K562 (cell line): ENCODE results near the gene SAP30BP. TPM values are rescaled to one million over a fixed set of nuclear protein-coding genes. Genes with fewer than 3 reads are reported as not detected.
A peak's percentile ranks its signal among the peaks of the same experiment; 100 is the strongest.

Experiments used
- ATAC-seq: fragments of 200-7000 bp; cut with Tn5 transposase; 3 replicates; pipeline ENCODE4 v1.9.1; 2020; ENCODE audit warnings: moderate library complexity
- BruUV-seq: library from RNA; stranded (reverse); fragments of 400-500 nt; replicated peaks from 2 replicates; lab custom pipeline; 2021; lab: Mats Ljungman, UMichigan
- CTCF ChIA-PET: fragments of 300-600 bp; formaldehyde crosslinking; extraction: SDS; loops from one replicate; lab custom pipeline; 2021; ENCODE audit warnings: low intra/inter-chr PET ratio; lab: Yijun Ruan, JAX
- POLR2A ChIA-PET: fragments of 300-600, 350-650 bp; sonication (Branson Sonifier 250); formaldehyde crosslinking; extraction: SDS; loops from one replicate; lab custom pipeline; 2021; ENCODE audit warnings: antibody characterized with exemption, inconsistent platforms; lab: Yijun Ruan, JAX
- DNase-seq, 4 experiments: peaks; one replicate each; pipeline versions ENCODE4 v3.0.0 to v3.0.0-alpha.2; 2011 to 2018; ENCODE audit warnings: low spot score in 3 of 4, mixed read lengths in 3 of 4; ENCODE audit errors: extremely low read depth in 1 of 4
- FAIRE-seq: peaks from 2 replicates; lab custom pipeline; 2011; peaks lifted over from hg19 to GRCh38; lab: Jason Lieb, UNC
- H2AFZ ChIP-seq: 2 replicates; pipeline ENCODE4 v1.6.0; 2011; ENCODE audit warnings: low read depth, low read length, control low read depth, inconsistent platforms
- H3K27ac ChIP-seq: fragments of 200-600 bp; 3 replicates; pipeline ENCODE4 v1.8.0; 2011; ENCODE audit warnings: low read depth, mild to moderate bottlenecking, control low read depth, inconsistent platforms, low read length, moderate library complexity, mixed read lengths; ENCODE audit errors: extremely low read depth
- H3K27me3 ChIP-seq, 2 experiments: fragments of 300-600 bp in 1 of 2; 2 replicates in 1 of 2; 3 replicates in 1 of 2; pipeline versions ENCODE4 v1.6.0 to v1.8.0; 2011; ENCODE audit warnings: inconsistent platforms in 2 of 2, low read length in 2 of 2, mild to moderate bottlenecking in 1 of 2, mixed read lengths in 1 of 2, moderate library complexity in 1 of 2; ENCODE audit not compliant: control insufficient read depth in 2 of 2, insufficient read depth in 2 of 2
- H3K36me3 ChIP-seq: fragments of 300-600 bp; 3 replicates; pipeline ENCODE4 v1.8.0; 2011; ENCODE audit warnings: mild to moderate bottlenecking, low read length, inconsistent platforms; ENCODE audit not compliant: control insufficient read depth, insufficient read depth
- H3K4me1 ChIP-seq, 2 experiments: fragments of 200-600 bp in 1 of 2; replicated peaks in 1 of 2; 2 replicates in 1 of 2; 3 replicates in 1 of 2; pipeline versions ENCODE4 v1.5.1 to v1.8.0; 2011; ENCODE audit warnings: inconsistent platforms in 2 of 2, low read length in 2 of 2, mild to moderate bottlenecking in 1 of 2, mixed read lengths in 1 of 2, moderate library complexity in 1 of 2; ENCODE audit not compliant: control insufficient read depth in 2 of 2, insufficient read depth in 2 of 2
- H3K4me2 ChIP-seq: 2 replicates; pipeline ENCODE4 v1.6.1; 2011; ENCODE audit warnings: low read length, control low read depth, inconsistent platforms, mixed read lengths; ENCODE audit not compliant: insufficient read depth
- H3K4me3 ChIP-seq: fragments of 200-600 bp; sonication (generic), shearing (Covaris generic); 2 replicates; pipeline ENCODE4 v1.5.1; 2016; ENCODE audit warnings: control low read depth, inconsistent platforms
- H3K79me2 ChIP-seq: fragments of 200-600 bp; 3 replicates; pipeline ENCODE4 v1.8.0; 2011; ENCODE audit warnings: low read length, inconsistent platforms; ENCODE audit not compliant: control insufficient read depth, insufficient read depth
- H3K9ac ChIP-seq, 2 experiments: 2 replicates each; pipeline versions ENCODE4 v1.6.0 to v1.6.1; 2011; ENCODE audit warnings: low read depth in 2 of 2, low read length in 2 of 2, control low read depth in 1 of 2, inconsistent platforms in 1 of 2, mild to moderate bottlenecking in 1 of 2, mixed read lengths in 1 of 2; ENCODE audit not compliant: insufficient read depth in 1 of 2
- H3K9me1 ChIP-seq: one replicate; pipeline ENCODE4 v1.6.0; 2011; ENCODE audit warnings: inconsistent platforms, mild to moderate bottlenecking, low read length, moderate library complexity; ENCODE audit not compliant: control insufficient read depth, insufficient read depth
- H3K9me3 ChIP-seq: replicated peaks from 2 replicates; pipeline ENCODE4 v1.5.1; 2011; ENCODE audit warnings: low read depth, low read length, inconsistent platforms; ENCODE audit not compliant: control insufficient read depth, insufficient read depth
- H4K20me1 ChIP-seq: replicated peaks from 2 replicates; pipeline ENCODE4 v1.6.1; 2011; ENCODE audit warnings: low read length, inconsistent platforms, mixed read lengths; ENCODE audit not compliant: control insufficient read depth, insufficient read depth
- CAMTA2 ChIP-seq: fragments of 250-450 bp; sonication (Bioruptor Pico); conservative IDR thresholded peaks from 2 replicates; pipeline ENCODE4 v1.5.1; 2022
- HDAC2 ChIP-seq: fragments of 450-650 bp; IDR thresholded peaks from 2 replicates; pipeline ENCODE4 v1.6.1; 2016; ENCODE audit warnings: mild to moderate bottlenecking
- ID3 ChIP-seq, 2 experiments: fragments of 250-450 bp in 1 of 2; fragments of 450-650 bp in 1 of 2; sonication (Bioruptor Pico) in 1 of 2; IDR thresholded peaks; 2 replicates each; pipeline versions ENCODE4 v1.6.1 to v1.8.0; 2016 to 2021; ENCODE audit warnings: mild to moderate bottlenecking in 2 of 2, moderate library complexity in 2 of 2, missing compliant biosample characterization in 1 of 2, missing genetic modification characterization in 1 of 2
- NCOA1 ChIP-seq: fragments of 450-650 bp; IDR thresholded peaks from 2 replicates; pipeline ENCODE4 v1.6.1; 2016; ENCODE audit warnings: low read depth
- NCOR1 ChIP-seq: fragments of 450-650 bp; IDR thresholded peaks from 2 replicates; pipeline ENCODE4 v1.6.1; 2016; ENCODE audit warnings: mild to moderate bottlenecking, moderate library complexity
- NFE2 ChIP-seq: IDR thresholded peaks from 2 replicates; pipeline ENCODE4 v1.6.1; 2014; ENCODE audit warnings: antibody characterized with exemption, low read depth
- NFRKB ChIP-seq: fragments of 450-650 bp; IDR thresholded peaks from 2 replicates; pipeline ENCODE4 v1.6.1; 2016; ENCODE audit warnings: low read depth
- NR2C1 ChIP-seq, 2 experiments: fragments of 450-650 bp; IDR thresholded peaks; 2 replicates each; pipeline ENCODE4 v1.6.1; 2017; ENCODE audit warnings: mild to moderate bottlenecking in 2 of 2, antibody characterized with exemption in 1 of 2, inconsistent platforms in 1 of 2, missing compliant biosample characterization in 1 of 2, missing genetic modification characterization in 1 of 2
- RBM25 ChIP-seq: fragments of 200-400 bp; formaldehyde crosslinking; IDR thresholded peaks from 2 replicates; pipeline ENCODE4 v1.6.1; 2018; ENCODE audit warnings: low read length, low read depth, moderate library complexity; ENCODE audit not compliant: severe bottlenecking
- RHOXF2B ChIP-seq: fragments of 250-450 bp; sonication (Bioruptor Pico); conservative IDR thresholded peaks from 2 replicates; pipeline ENCODE4 v1.5.1; 2021
- SAFB2 ChIP-seq: fragments of 200-400 bp; formaldehyde crosslinking; IDR thresholded peaks from 2 replicates; pipeline ENCODE4 v1.6.1; 2018; ENCODE audit warnings: borderline replicate concordance, low read length, low read depth, moderate library complexity; ENCODE audit not compliant: severe bottlenecking
- ZNF384 ChIP-seq: IDR thresholded peaks from 2 replicates; pipeline ENCODE4 v1.6.1; 2012; ENCODE audit warnings: low read depth, low read length, improper control_type of control experiment
- ZNF444 ChIP-seq: fragments of 250-450 bp; sonication (Bioruptor Pico); IDR thresholded peaks from 2 replicates; pipeline ENCODE4 v1.4.0; 2020; ENCODE audit warnings: mild to moderate bottlenecking, moderate library complexity
- ZNF57 ChIP-seq: fragments of 450-650 bp; formaldehyde crosslinking; IDR thresholded peaks from 2 replicates; pipeline ENCODE4 v1.4.0; 2020; ENCODE audit warnings: mild to moderate bottlenecking, moderate library complexity
- ZNF830 ChIP-seq: fragments of 250-450 bp; sonication (Bioruptor Pico); IDR thresholded peaks from 2 replicates; pipeline ENCODE4 v1.5.0; 2021; ENCODE audit warnings: mild to moderate bottlenecking
- WGBS: fragments of 100-300 bp; shearing (Covaris generic); methylation state at CpG from one replicate; pipeline ENCODE4 v1.1.6; 2016; ENCODE audit warnings: low coverage, mixed read lengths; ENCODE audit not compliant: insufficient coverage; ENCODE audit errors: missing lambda C conversion rate; 5-methylcytosine and 5-hydroxymethylcytosine counted together
- in situ Hi-C: fragments of 300-500 bp; cut with MboI; formaldehyde crosslinking; loops from 4 replicates; pipeline ENCODE4 v1.15.0; 2018; ENCODE audit warnings: inconsistent platforms, mixed read lengths
- intact Hi-C: fragments of 100-400 bp; cut with micrococcal nuclease; formaldehyde crosslinking; loops from 2 replicates; pipeline ENCODE4 v1.14.2; 2022
- polyA plus RNA-seq, 8 experiments: library from polyadenylated mRNA; depleted of rRNA in 4 of 8; stranded (reverse) in 5 of 8; unstranded in 3 of 8; fragments of >200 nt; fragmentation: Nextera tagmentation in 2 of 8; fragmentation: Illumina TruSeq in 1 of 8; extraction: Ambion mirVana in 2 of 8; extraction: Trizol in 1 of 8; gene quantifications; 2 replicates each; pipeline versions ENCODE4 v1.2.1 to v1.2.3, GENCODE V29; 2011 to 2014; ENCODE audit warnings: inconsistent platforms in 1 of 8, missing spikeins in 1 of 8
- total RNA-seq, 7 experiments: library from RNA; depleted of rRNA in 6 of 7; stranded (reverse); fragments of >200 nt in 6 of 7; fragmentation: Illumina TruSeq in 2 of 7; extraction: Trizol in 2 of 7; gene quantifications; 2 replicates each; pipeline versions ENCODE4 v1.2.1 to v1.2.3, GENCODE V29; 2011 to 2021; ENCODE audit warnings: low replicate concordance in 1 of 7

SAP30BP gene
- total and polyA plus RNA-seq, 9 of the 15 experiments (the other 6 are each of a cell fraction or from before 2014, with no cell fraction given) = 45.3 to 154 (median 71.7) TPM

- ChIA-PET CTCF (interaction anchor here (0.6 to 1.7 kb wide), 2 partner anchors 19 to 389 kb away, joined by 3 to 10 read pairs; partner anchors contain the start of gene SMIM5), POLR2A (interaction anchor here (0.6 to 2.3 kb wide), 4 partner anchors 11 to 54 kb away, joined by 3 to 12 read pairs (median 4); partner anchors contain the start of genes RECQL5 and SAP30BP)
- FAIRE-seq (no peak), DNase-seq (no peak), ATAC-seq (no peak)
- H3K79me2 ChIP-seq = no peaks in the 10 kb centered on the region
- H4K20me1 ChIP-seq = peaks cover 6% of the 10 kb centered on the region
- no peaks in the 10 kb centered on the region for H3K9me3 ChIP-seq
- H3K27me3 ChIP-seq = no peaks in the 10 kb centered on the region
- H3K9me1 ChIP-seq = no peaks in the 10 kb centered on the region
- H3K9ac ChIP-seq = peak overlapping the region in 1 of 2 experiments; percentile 48; a peak in 1 of 4 replicates
- no peaks in the 10 kb centered on the region for H3K4me1 ChIP-seq
- in situ Hi-C loops (no loop called here), intact Hi-C loops (no loop called here)
- BruUV-seq = no TSS peak
- peaks cover 52% of the 10 kb centered on the region for H3K36me3 ChIP-seq
- TF ChIP-seq HDAC2 (no peak), ZNF444 (CRISPR knock-in tag) (no peak), ID3 (CRISPR knock-in tag; IDR thresholded peaks at IDR 0.05) (no peak), ID3 (tag; IDR thresholded peaks at IDR 0.05) (no peak), ZNF57 (CRISPR knock-in tag) (no peak), NR2C1 (IDR thresholded peaks at IDR 0.05) (no peak), NR2C1 (tag; IDR thresholded peaks at IDR 0.05) (no peak), RBM25 (no peak), NFE2 (no peak), NCOA1 (no peak), NFRKB (no peak), NCOR1 (no peak), RHOXF2B (CRISPR knock-in tag) (no peak), ZNF830 (CRISPR knock-in tag) (no peak), SAFB2 (no peak), CAMTA2 (CRISPR knock-in tag) (no peak), ZNF384 (no peak)
- no peak overlapping the region for H3K27ac ChIP-seq
- H2AFZ ChIP-seq = no peak overlapping the region
- H3K4me3 ChIP-seq = no peak overlapping the region
- 92% methylated on average over 4 of the region's 5 CpGs for WGBS
- no peak overlapping the region for H3K4me2 ChIP-seq
Observed at GRCh38 chr17:75652341-75652740, 14.8 kb upstream of the SAP30BP start.
